Chondrocyte (in vitro differentiated cells): ENCODE measurements around the gene TMTC1. TPM values are rescaled to one million over a fixed set of nuclear protein-coding genes. Genes with fewer than 3 reads are reported as not detected.
"Not testable (repeated sequence)": the region's sequence is repeated elsewhere in the genome, so short reads cannot be mapped to it uniquely, and the experiment has no call there.

Experiments used
- DNase-seq: peaks from one replicate; pipeline ENCODE4 v3.0.0; 2021; ENCODE audit warnings: mixed read lengths, low spot score
- H3K27ac Mint-ChIP-seq: one replicate; pipeline ENCODE4 v1.8.0; 2021; ENCODE audit warnings: mild to moderate bottlenecking, moderate library complexity, mixed read lengths; ENCODE audit not compliant: unreplicated experiment
- H3K27me3 Mint-ChIP-seq: 2 replicates; pipeline ENCODE4 v1.8.0; 2021; ENCODE audit warnings: low read depth, mixed read lengths
- H3K36me3 Mint-ChIP-seq: 2 replicates; pipeline ENCODE4 v1.8.0; 2021; ENCODE audit warnings: low read depth, mixed read lengths
- H3K4me1 Mint-ChIP-seq: 2 replicates; pipeline ENCODE4 v1.8.0; 2021; ENCODE audit warnings: low read depth, mild to moderate bottlenecking, mixed read lengths
- H3K4me3 Mint-ChIP-seq: one replicate; pipeline ENCODE4 v1.8.0; 2021; ENCODE audit warnings: mild to moderate bottlenecking, moderate library complexity, mixed read lengths; ENCODE audit not compliant: unreplicated experiment
- H3K9me3 Mint-ChIP-seq: 2 replicates; pipeline ENCODE4 v1.8.0; 2021; ENCODE audit warnings: low read depth, mixed read lengths
- CTCF ChIP-seq: fragments of 200-600 bp; sonication (generic); IDR thresholded peaks from 2 replicates; pipeline ENCODE4 v1.5.0; 2021; ENCODE audit warnings: antibody characterized with exemption, mild to moderate bottlenecking, moderate library complexity
- total RNA-seq: library from RNA; stranded (reverse); gene quantifications from 3 replicates; pipeline ENCODE4 v1.2.1, GENCODE V29; 2021

The TMTC1 gene
- total RNA-seq, 1 donor from 2014 or later: 25.2 TPM

- no peak overlapping the region for H3K27ac Mint-ChIP-seq
- no peak overlapping the region for H3K4me3 Mint-ChIP-seq
- peaks cover 11% of the 10 kb centered on the region for H3K27me3 Mint-ChIP-seq
- H3K9me3 Mint-ChIP-seq: peaks cover 4% of the 10 kb centered on the region
- no peak for TF ChIP-seq CTCF
- H3K36me3 Mint-ChIP-seq: no peaks in the 10 kb centered on the region
- no peaks in the 10 kb centered on the region for H3K4me1 Mint-ChIP-seq
- no peak for DNase-seq
These were observed 33.4 kb upstream of the TMTC1 start for GRCh38 chr12:29816874-29817725.

DNA sequence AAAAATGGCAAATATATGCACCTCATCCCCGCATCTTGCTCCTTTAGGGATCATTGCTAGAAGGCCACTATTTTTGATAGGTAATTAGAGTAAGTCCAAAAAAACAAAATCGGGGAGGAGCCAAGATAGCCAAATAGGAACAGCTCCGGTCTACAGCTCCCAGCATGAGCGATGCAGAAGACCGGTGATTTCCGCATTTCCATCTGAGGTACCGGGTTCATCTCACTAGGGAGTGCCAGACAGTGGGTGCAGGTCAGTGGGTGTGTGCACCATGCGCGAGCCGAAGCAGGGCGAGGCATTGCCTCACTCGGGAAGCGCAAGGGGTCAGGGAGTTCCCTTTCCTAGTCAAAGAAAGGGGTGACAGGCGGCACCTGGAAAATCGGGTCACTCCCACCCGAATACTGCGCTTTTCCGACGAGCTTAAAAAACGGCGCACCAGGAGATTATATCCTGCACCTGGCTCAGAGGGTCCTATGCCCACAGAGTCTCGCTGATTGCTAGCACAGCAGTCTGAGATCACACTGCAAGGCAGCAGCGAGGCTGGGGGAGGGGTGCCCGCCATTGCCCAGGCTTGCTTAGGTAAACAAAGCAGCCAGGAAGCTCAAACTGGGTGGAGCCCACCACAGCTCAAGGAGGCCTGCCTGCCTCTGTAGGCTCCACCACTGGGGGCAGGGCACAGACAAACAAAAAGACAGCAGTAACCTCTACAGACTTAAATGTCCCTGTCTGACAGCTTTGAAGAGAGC, 26.0 kb upstream of the TMTC1 start:
- not testable (repeated sequence) for DNase-seq, H3K9me3 Mint-ChIP-seq, H3K4me1 Mint-ChIP-seq, H3K27ac Mint-ChIP-seq, H3K4me3 Mint-ChIP-seq, H3K36me3 Mint-ChIP-seq, H3K27me3 Mint-ChIP-seq

DNA sequence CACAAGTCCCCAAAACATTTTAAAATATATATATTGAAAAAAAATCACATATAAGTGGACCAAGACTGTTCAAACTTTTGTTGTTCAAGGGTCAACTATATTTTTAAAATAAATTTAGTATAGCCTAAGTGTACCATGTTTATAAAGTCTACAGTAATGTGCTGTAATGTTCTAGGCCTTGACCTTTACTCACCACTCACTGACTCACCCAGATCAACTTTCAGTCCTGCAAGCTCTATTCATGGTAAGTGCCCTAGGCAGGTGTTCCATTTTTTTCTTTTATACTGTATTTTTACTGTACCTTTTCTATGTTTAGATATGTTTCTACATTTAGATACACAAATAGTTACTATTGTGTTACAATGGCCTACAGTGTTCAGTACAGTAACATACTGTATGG, 23.4 kb upstream of the TMTC1 start:
- Mint-ChIP-seq H3K4me3 (no peak overlapping the region), H3K9me3 (peaks cover 4% of the 10 kb centered on the region), H3K4me1 (peaks cover 7% of the 10 kb centered on the region), H3K27me3 (no peaks in the 10 kb centered on the region), H3K27ac (no peak overlapping the region), H3K36me3 (peaks cover 2% of the 10 kb centered on the region)
- TF ChIP-seq CTCF: no peak
- no peak for DNase-seq

- Mint-ChIP-seq H3K36me3 (no peaks in the 10 kb centered on the region), H3K4me1 (peaks cover 16% of the 10 kb centered on the region), H3K27me3 (no peaks in the 10 kb centered on the region), H3K9me3 (no peaks in the 10 kb centered on the region), H3K27ac (no peak overlapping the region), H3K4me3 (no peak overlapping the region)
- DNase-seq: no peak
- no peak for TF ChIP-seq CTCF
These were observed 20.3 kb upstream of the TMTC1 start for GRCh38 chr12:29804019-29804418.

- no peak for TF ChIP-seq CTCF
- Mint-ChIP-seq H3K9me3 (no peaks in the 10 kb centered on the region), H3K27me3 (no peaks in the 10 kb centered on the region), H3K36me3 (no peaks in the 10 kb centered on the region), H3K4me1 (peaks cover 32% of the 10 kb centered on the region), H3K4me3 (no peak overlapping the region), H3K27ac (no peak overlapping the region)
- DNase-seq: no peak
These were observed 15.8 kb upstream of the TMTC1 start for GRCh38 chr12:29799591-29799990.
